RWPE1 (cell line): ENCODE measurements around the gene ERCC6.
A peak's percentile ranks its signal among the peaks of the same experiment; 100 is the strongest.

Source experiments
- CTCF ChIA-PET: fragments of 350-600 bp; sonication (Branson Sonifier 250); formaldehyde crosslinking; extraction: SDS; loops from one replicate; lab custom pipeline; 2021; lab: Yijun Ruan, JAX
- POLR2A ChIA-PET: fragments of 400-600 bp; formaldehyde crosslinking; extraction: SDS; loops from one replicate; lab custom pipeline; 2020; ENCODE audit warnings: antibody characterized with exemption; ENCODE audit not compliant: low non-redundant PET; lab: Yijun Ruan, JAX
- DNase-seq: peaks from one replicate; pipeline ENCODE4 v3.0.0; 2012; ENCODE audit warnings: low spot score
- H3K27ac ChIP-seq: fragments of 450-650 bp; 2 replicates; pipeline ENCODE4 v1.5.1; 2017
- CTCF ChIP-seq: fragments of 450-650 bp; conservative IDR thresholded peaks from 2 replicates; pipeline ENCODE4 v1.5.1; 2017; ENCODE audit warnings: low read depth, mild to moderate bottlenecking

ERCC6 gene

GRCh38 chr10:49538381-49539319 lies at the start of gene ERCC6:
Gene ERCC6, minus strand, starts transcription at chr10:49539121.
- ChIA-PET POLR2A (interaction anchor here (1.0 to 1.6 kb wide), 3 partner anchors 10 to 14 kb away, joined by 5 to 8 read pairs (median 6); no protein-coding TSS in a partner anchor), CTCF (no interaction called here)
- TF ChIP-seq CTCF = no peak
- peak; percentile 99 for DNase-seq
- peak within 1 kb of the TSS; percentile 88 for H3K27ac ChIP-seq

- ChIA-PET CTCF (no interaction called here), POLR2A (no interaction called here)
- DNase-seq = no peak
- no peak overlapping the region for H3K27ac ChIP-seq
- no peak for TF ChIP-seq CTCF
Measured at GRCh38 chr10:49587981-49588380, 49.1 kb upstream of the ERCC6 start.

- no peak for TF ChIP-seq CTCF
- POLR2A ChIA-PET = no interaction called here
- CTCF ChIA-PET = no interaction called here
- no peak for DNase-seq
- no peak overlapping the region for H3K27ac ChIP-seq
Measured at GRCh38 chr10:49585387-49585786, 46.5 kb upstream of the ERCC6 start.

- ChIA-PET POLR2A (no interaction called here), CTCF (interaction anchor here (0.6 kb wide), 1 partner anchor 13 kb away, joined by 5 read pairs; no protein-coding TSS in a partner anchor)
- no peak for DNase-seq
Measured at GRCh38 chr10:49579621-49580020, 40.7 kb upstream of the ERCC6 start.

GRCh38 chr10:49578392-49578791 lies 39.5 kb upstream of the ERCC6 start:
- no peak for DNase-seq
- H3K27ac ChIP-seq = no peak overlapping the region
- ChIA-PET POLR2A (no interaction called here), CTCF (no interaction called here)
- no peak for TF ChIP-seq CTCF

More at GRCh38 chr10:49579621-49580020, 40.7 kb upstream of the ERCC6 start:
- no peak overlapping the region for H3K27ac ChIP-seq
- no peak for TF ChIP-seq CTCF

GRCh38 chr10:49577182-49577925 lies 38.4 kb upstream of the ERCC6 start:
- TF ChIP-seq CTCF = no peak
- no peak overlapping the region for H3K27ac ChIP-seq
- DNase-seq = no peak
- POLR2A ChIA-PET = no interaction called here
- CTCF ChIA-PET = interaction anchor here (0.5 kb wide), 1 partner anchor 50 kb away, joined by 3 read pairs; no protein-coding TSS in a partner anchor
